WTC11 (cell line): Measurements from ENCODE around the gene SMCO2. TPM values are rescaled to one million over a fixed set of nuclear protein-coding genes. Genes with fewer than 3 reads are reported as not detected.

Source experiments
- ATAC-seq: fragments of 200-7000 bp; cut with Tn5 transposase; 2 replicates; pipeline ENCODE4 v1.10.0; 2021; ENCODE audit warnings: mild to moderate bottlenecking, moderate library complexity
- CTCF ChIA-PET: fragments of 300-600 bp; sonication (Branson Sonifier 250); formaldehyde crosslinking; loops from one replicate; lab custom pipeline; 2021; ENCODE audit warnings: antibody characterized with exemption; lab: Charles Lee
- POLR2A ChIA-PET: fragments of 350-600 bp; sonication (Branson Sonifier 250); formaldehyde crosslinking; loops from one replicate; lab custom pipeline; 2021; ENCODE audit warnings: antibody characterized with exemption; lab: Charles Lee
- DNase-seq: peaks from one replicate; pipeline ENCODE4 v3.0.0; 2021; ENCODE audit warnings: low spot score
- H3K27ac Mint-ChIP-seq: 2 replicates; pipeline ENCODE4 v1.8.0; 2021; ENCODE audit warnings: mixed read lengths
- H3K27me3 Mint-ChIP-seq: 2 replicates; pipeline ENCODE4 v1.8.0; 2021; ENCODE audit warnings: low read depth, mild to moderate bottlenecking, moderate library complexity, mixed read lengths
- H3K36me3 Mint-ChIP-seq: 2 replicates; pipeline ENCODE4 v1.8.0; 2021; ENCODE audit warnings: mixed read lengths
- H3K4me1 Mint-ChIP-seq: 2 replicates; pipeline ENCODE4 v1.8.0; 2022; ENCODE audit warnings: mixed read lengths
- H3K4me3 Mint-ChIP-seq: 2 replicates; pipeline ENCODE4 v1.8.0; 2021; ENCODE audit warnings: mild to moderate bottlenecking, moderate library complexity, mixed read lengths
- H3K9me3 Mint-ChIP-seq: 2 replicates; pipeline ENCODE4 v1.8.0; 2021; ENCODE audit warnings: mixed read lengths
- AR ChIP-seq: fragments of 250-450 bp; sonication (Bioruptor Pico); IDR thresholded peaks from 2 replicates; pipeline ENCODE4 v1.9.0; 2021; ENCODE audit warnings: mild to moderate bottlenecking
- CREB1 ChIP-seq: sonication (generic); formaldehyde crosslinking; IDR thresholded peaks from 2 replicates; pipeline ENCODE4 v1.8.0; 2023; ENCODE audit warnings: mild to moderate bottlenecking, missing genetic modification reagents
- GABPB1 ChIP-seq: sonication (generic); formaldehyde crosslinking; IDR thresholded peaks from 2 replicates; pipeline ENCODE4 v1.8.1; 2023; ENCODE audit warnings: mild to moderate bottlenecking, missing genetic modification reagents
- IRF2 ChIP-seq: sonication (generic); formaldehyde crosslinking; IDR thresholded peaks from 2 replicates; pipeline ENCODE4 v1.8.0; 2022; ENCODE audit warnings: low read depth, missing genetic modification reagents, borderline replicate concordance
- MXD4 ChIP-seq: fragments of 250-450 bp; sonication (Bioruptor Pico); IDR thresholded peaks from 2 replicates; pipeline ENCODE4 v1.8.0; 2021; ENCODE audit warnings: mild to moderate bottlenecking, moderate library complexity, borderline replicate concordance
- NR1H2 ChIP-seq: sonication (generic); formaldehyde crosslinking; IDR thresholded peaks from 2 replicates; pipeline ENCODE4 v1.9.0; 2021; ENCODE audit warnings: mild to moderate bottlenecking, moderate library complexity, missing genetic modification reagents
- NR2C2 ChIP-seq: sonication (generic); formaldehyde crosslinking; IDR thresholded peaks from 2 replicates; pipeline ENCODE4 v1.8.0; 2022; ENCODE audit warnings: mild to moderate bottlenecking, missing genetic modification reagents
- NR3C1 ChIP-seq: sonication (generic); formaldehyde crosslinking; conservative IDR thresholded peaks from 2 replicates; pipeline ENCODE4 v1.8.1; 2023; ENCODE audit warnings: low read depth, mild to moderate bottlenecking, missing genetic modification reagents
- TCF7 ChIP-seq: sonication (generic); formaldehyde crosslinking; IDR thresholded peaks from 2 replicates; pipeline ENCODE4 v1.8.0; 2022; ENCODE audit warnings: mild to moderate bottlenecking, low read depth, missing genetic modification reagents, moderate library complexity
- TEAD1 ChIP-seq: sonication (generic); formaldehyde crosslinking; IDR thresholded peaks from 2 replicates; pipeline ENCODE4 v1.8.0; 2022; ENCODE audit warnings: mild to moderate bottlenecking, missing genetic modification reagents
- USF2 ChIP-seq: sonication (generic); formaldehyde crosslinking; IDR thresholded peaks from 2 replicates; pipeline ENCODE4 v1.8.1; 2023; ENCODE audit warnings: mild to moderate bottlenecking, missing genetic modification reagents, moderate library complexity
- ZBTB21 ChIP-seq: sonication (generic); formaldehyde crosslinking; IDR thresholded peaks from 2 replicates; pipeline ENCODE4 v1.8.1; 2023; ENCODE audit warnings: mild to moderate bottlenecking, missing genetic modification reagents, borderline replicate concordance
- ZNF263 ChIP-seq: sonication (generic); formaldehyde crosslinking; IDR thresholded peaks from 2 replicates; pipeline ENCODE4 v1.8.1; 2022; ENCODE audit warnings: low read depth, mild to moderate bottlenecking, moderate library complexity, missing genetic modification reagents
- ZNF281 ChIP-seq: sonication (generic); formaldehyde crosslinking; IDR thresholded peaks from 2 replicates; pipeline ENCODE4 v1.8.0; 2023; ENCODE audit warnings: mild to moderate bottlenecking, missing genetic modification reagents
- ZNF416 ChIP-seq: fragments of 250-450 bp; sonication (Bioruptor Pico); IDR thresholded peaks from 2 replicates; pipeline ENCODE4 v1.9.0; 2021; ENCODE audit warnings: mild to moderate bottlenecking, inconsistent platforms
- ZNF425 ChIP-seq: fragments of 250-450 bp; sonication (Bioruptor Pico); conservative IDR thresholded peaks from 2 replicates; pipeline ENCODE4 v1.9.0; 2021; ENCODE audit warnings: mild to moderate bottlenecking
- total RNA-seq: library from RNA; stranded (reverse); gene quantifications from 3 replicates; pipeline ENCODE4 v1.2.3, GENCODE V29; 2021
- TF ChIP-seq, protein P1 (sequence below): fragments of 250-450 bp; sonication (Bioruptor Pico); IDR thresholded peaks from 2 replicates; pipeline ENCODE4 v1.9.0; 2021; ENCODE audit warnings: mild to moderate bottlenecking
- TF ChIP-seq, protein P2 (sequence below): fragments of 200-600 bp; IDR thresholded peaks from 2 replicates; pipeline ENCODE4 v1.8.0; 2022; ENCODE audit warnings: antibody characterized with exemption

The SMCO2 gene
- total RNA-seq, 1 experiment from 2014 or later = 0.52 TPM

GRCh38 chr12:27530157-27530922, 83.8 kb downstream of the SMCO2 start:
- ChIA-PET POLR2A (interaction anchor here (1.2 kb wide), 1 partner anchor 19 kb away, joined by 3 read pairs; no protein-coding TSS in a partner anchor), CTCF (no interaction called here)
- Mint-ChIP-seq H3K36me3 (no peaks in the 10 kb centered on the region), H3K4me3 (no peak overlapping the region), H3K27ac (no peak overlapping the region), H3K27me3 (peaks cover 40% of the 10 kb centered on the region), H3K9me3 (no peaks in the 10 kb centered on the region), H3K4me1 (peaks cover 27% of the 10 kb centered on the region)
- DNase-seq (no peak), ATAC-seq (no peak)
- TF ChIP-seq CREB1 (CRISPR knock-in tag) = no peak
- no peak for TF ChIP-seq NR2C2 (CRISPR knock-in tag)
- TF ChIP-seq TCF7 (CRISPR knock-in tag) = no peak
- no peak for TF ChIP-seq TEAD1
- TF ChIP-seq, protein P1, sequence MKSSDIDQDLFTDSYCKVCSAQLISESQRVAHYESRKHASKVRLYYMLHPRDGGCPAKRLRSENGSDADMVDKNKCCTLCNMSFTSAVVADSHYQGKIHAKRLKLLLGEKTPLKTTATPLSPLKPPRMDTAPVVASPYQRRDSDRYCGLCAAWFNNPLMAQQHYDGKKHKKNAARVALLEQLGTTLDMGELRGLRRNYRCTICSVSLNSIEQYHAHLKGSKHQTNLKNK (CRISPR knock-in tag) = no peak
- TF ChIP-seq ZNF281 (CRISPR knock-in tag) = no peak

DNA sequence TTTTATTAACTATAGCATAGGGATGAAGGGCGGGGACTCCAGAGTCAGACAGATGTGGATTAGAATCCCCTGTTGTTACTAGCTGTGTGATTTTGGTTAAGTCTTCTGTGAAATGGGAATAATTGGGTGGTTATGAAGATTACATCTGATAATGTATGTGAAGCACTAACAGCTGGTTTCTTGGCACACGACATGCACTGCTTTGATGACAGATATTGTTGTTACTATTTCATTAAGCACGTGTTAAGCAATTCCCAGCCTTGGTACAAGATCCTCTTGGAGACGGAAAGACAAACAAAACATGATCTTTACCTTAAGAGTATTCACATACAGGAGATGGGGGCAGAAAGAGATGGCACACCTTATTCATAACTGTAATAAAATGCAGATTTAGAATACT, 85.4 kb downstream of the SMCO2 start:
- no peak overlapping the region for H3K4me3 Mint-ChIP-seq
- no peaks in the 10 kb centered on the region for H3K9me3 Mint-ChIP-seq
- H3K36me3 Mint-ChIP-seq = no peaks in the 10 kb centered on the region
- ATAC-seq (no peak), DNase-seq (no peak)
- peaks cover 24% of the 10 kb centered on the region for H3K27me3 Mint-ChIP-seq
- POLR2A ChIA-PET = no interaction called here
- no peak overlapping the region for H3K27ac Mint-ChIP-seq
- H3K4me1 Mint-ChIP-seq = peaks cover 24% of the 10 kb centered on the region
- TF ChIP-seq, protein P2, sequence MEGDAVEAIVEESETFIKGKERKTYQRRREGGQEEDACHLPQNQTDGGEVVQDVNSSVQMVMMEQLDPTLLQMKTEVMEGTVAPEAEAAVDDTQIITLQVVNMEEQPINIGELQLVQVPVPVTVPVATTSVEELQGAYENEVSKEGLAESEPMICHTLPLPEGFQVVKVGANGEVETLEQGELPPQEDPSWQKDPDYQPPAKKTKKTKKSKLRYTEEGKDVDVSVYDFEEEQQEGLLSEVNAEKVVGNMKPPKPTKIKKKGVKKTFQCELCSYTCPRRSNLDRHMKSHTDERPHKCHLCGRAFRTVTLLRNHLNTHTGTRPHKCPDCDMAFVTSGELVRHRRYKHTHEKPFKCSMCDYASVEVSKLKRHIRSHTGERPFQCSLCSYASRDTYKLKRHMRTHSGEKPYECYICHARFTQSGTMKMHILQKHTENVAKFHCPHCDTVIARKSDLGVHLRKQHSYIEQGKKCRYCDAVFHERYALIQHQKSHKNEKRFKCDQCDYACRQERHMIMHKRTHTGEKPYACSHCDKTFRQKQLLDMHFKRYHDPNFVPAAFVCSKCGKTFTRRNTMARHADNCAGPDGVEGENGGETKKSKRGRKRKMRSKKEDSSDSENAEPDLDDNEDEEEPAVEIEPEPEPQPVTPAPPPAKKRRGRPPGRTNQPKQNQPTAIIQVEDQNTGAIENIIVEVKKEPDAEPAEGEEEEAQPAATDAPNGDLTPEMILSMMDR = no peak
- TF ChIP-seq USF2 (CRISPR knock-in tag) (no peak), NR3C1 (CRISPR knock-in tag) (no peak), NR1H2 (no peak), IRF2 (CRISPR knock-in tag) (no peak), ZNF263 (CRISPR knock-in tag) (no peak), GABPB1 (CRISPR knock-in tag) (no peak), ZBTB21 (no peak)
- CTCF ChIA-PET = interaction anchor here (1.0 kb wide), 1 partner anchor 18 kb away, joined by 4 read pairs; no protein-coding TSS in a partner anchor

GRCh38 chr12:27534060-27534764, 87.7 kb downstream of the SMCO2 start:
- Mint-ChIP-seq H3K36me3 (no peaks in the 10 kb centered on the region), H3K4me1 (peaks cover 24% of the 10 kb centered on the region), H3K27me3 (peaks cover 2% of the 10 kb centered on the region; the same call in 1 of the 2 replicates), H3K4me3 (no peak overlapping the region), H3K27ac (no peak overlapping the region), H3K9me3 (no peaks in the 10 kb centered on the region)
- ChIA-PET POLR2A (no interaction called here), CTCF (no interaction called here)
- no peak for ATAC-seq
- DNase-seq = no peak
- TF ChIP-seq ZNF425 (no peak), MXD4 (no peak), AR (CRISPR knock-in tag) (no peak), ZNF416 (CRISPR knock-in tag) (no peak), TEAD1 (no peak)
